Smooth muscle cell (in vitro differentiated cells): ENCODE results near the gene PRKCE. TPM values are rescaled to one million over a fixed set of nuclear protein-coding genes. Genes with fewer than 3 reads are reported as not detected.

Source experiments
- DNase-seq: peaks from one replicate; lab custom pipeline; 2025; ENCODE audit not compliant: unreplicated experiment; lab: John Stamatoyannopoulos, UW
- H2AFZ ChIP-seq: fragments of 200-600 bp; sonication (generic); 2 replicates; pipeline ENCODE4 v1.6.0; 2016; ENCODE audit warnings: antibody characterized with exemption, low read depth, mild to moderate bottlenecking
- H3F3A ChIP-seq: fragments of 200-600 bp; sonication (generic); 2 replicates; pipeline ENCODE4 v1.6.0; 2017; ENCODE audit warnings: antibody characterized with exemption, low read depth
- H3K27ac ChIP-seq: fragments of 200-600 bp; sonication (generic); 2 replicates; pipeline ENCODE4 v1.5.1; 2016; ENCODE audit warnings: low read depth, mild to moderate bottlenecking
- H3K27me3 ChIP-seq: fragments of 200-600 bp; sonication (generic); 2 replicates; pipeline ENCODE4 v1.6.1; 2016; ENCODE audit warnings: low read depth, mild to moderate bottlenecking
- H3K36me3 ChIP-seq: fragments of 200-600 bp; sonication (generic); 2 replicates; pipeline ENCODE4 v1.5.1; 2016; ENCODE audit warnings: low read depth
- H3K4me1 ChIP-seq: fragments of 200-600 bp; sonication (generic); 2 replicates; pipeline ENCODE4 v1.5.1; 2016; ENCODE audit warnings: low read depth
- H3K4me2 ChIP-seq: fragments of 200-600 bp; sonication (generic); 2 replicates; pipeline ENCODE4 v1.6.0; 2016; ENCODE audit warnings: mild to moderate bottlenecking
- H3K4me3 ChIP-seq: fragments of 200-600 bp; sonication (generic); 2 replicates; pipeline ENCODE4 v1.5.1; 2016; ENCODE audit warnings: mild to moderate bottlenecking
- H3K79me2 ChIP-seq: fragments of 200-600 bp; sonication (generic); 2 replicates; pipeline ENCODE4 v1.6.0; 2016; ENCODE audit warnings: low read depth, mild to moderate bottlenecking
- H3K9ac ChIP-seq: fragments of 200-600 bp; sonication (generic); 2 replicates; pipeline ENCODE4 v1.6.0; 2016; ENCODE audit warnings: low read depth
- H3K9me3 ChIP-seq: fragments of 200-600 bp; sonication (generic); replicated peaks from 2 replicates; pipeline ENCODE4 v1.5.1; 2016; ENCODE audit warnings: low read depth
- H4K20me1 ChIP-seq: fragments of 200-600 bp; sonication (generic); 2 replicates; pipeline ENCODE4 v1.6.0; 2016; ENCODE audit warnings: low read depth
- WGBS: methylation state at CpG from one replicate; pipeline ENCODE4 v1.1.7; 2016; ENCODE audit warnings: low lambda C conversion rate; 5-methylcytosine and 5-hydroxymethylcytosine counted together
- polyA plus RNA-seq: library from polyadenylated mRNA; unstranded; fragments of >200 nt; fragmentation: Nextera tagmentation; extraction: Ambion mirVana; gene quantifications from 2 replicates; pipeline ENCODE4 v1.2.1, GENCODE V29; 2016
- total RNA-seq: library from RNA; depleted of rRNA; stranded (reverse); fragments of >200 nt; gene quantifications from 2 replicates; pipeline ENCODE4 v1.2.3, GENCODE V29; 2014
- TF ChIP-seq, protein P1 (sequence below): fragments of 200-600 bp; sonication (generic); IDR thresholded peaks from 2 replicates; pipeline ENCODE4 v1.5.1; 2017; ENCODE audit warnings: borderline replicate concordance, mild to moderate bottlenecking, antibody characterized with exemption; ENCODE audit not compliant: insufficient read depth, poor library complexity, severe bottlenecking

Gene PRKCE
- total and polyA plus RNA-seq, 2 experiments from 2014 or later = 20.6 to 29.1 TPM

DNA sequence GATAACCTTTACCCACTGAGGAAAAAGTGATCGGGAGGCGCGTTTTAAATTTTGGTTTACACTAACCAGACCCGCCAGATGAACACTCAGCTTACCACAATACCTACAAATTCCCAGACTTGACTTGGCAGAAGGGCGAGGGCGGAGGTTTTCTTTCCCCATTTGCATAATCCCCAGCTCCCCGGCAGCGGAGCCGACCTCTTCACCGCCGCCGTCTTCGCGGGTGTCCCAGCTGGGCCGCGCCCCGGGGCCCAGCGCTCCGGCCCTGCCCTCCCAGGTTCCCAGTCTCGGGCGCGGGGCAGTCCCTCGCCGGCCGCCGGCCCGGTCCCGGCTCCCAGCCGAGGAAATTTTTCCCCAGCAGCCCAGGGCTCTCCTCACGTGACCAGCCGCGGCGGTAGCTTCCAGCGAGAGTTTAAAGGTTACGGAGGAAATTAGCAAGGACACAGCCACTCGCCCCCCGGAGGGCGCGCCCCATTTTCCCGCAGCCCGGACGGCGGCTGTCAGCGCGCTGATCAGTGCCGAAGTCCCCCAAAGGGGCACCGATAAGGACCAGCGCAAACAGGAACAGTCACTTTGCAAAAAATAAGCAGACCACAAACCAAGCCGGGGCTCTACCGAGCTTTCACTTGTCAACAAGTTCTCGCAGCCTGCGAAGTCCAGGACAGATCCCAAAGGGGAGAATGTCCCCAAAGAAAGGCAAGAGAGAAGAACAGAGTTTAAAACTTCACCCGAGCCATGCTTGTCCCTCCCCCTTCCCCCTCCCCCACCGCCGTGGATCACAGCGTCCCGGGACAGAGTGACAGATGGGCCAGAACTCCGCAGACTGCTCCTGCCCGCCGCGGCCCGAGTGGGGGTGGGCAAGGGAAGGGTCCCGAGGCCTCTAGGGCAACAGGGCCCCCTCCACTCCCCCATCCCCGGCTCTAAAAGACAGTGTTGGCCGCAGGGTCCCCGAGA, 1.3 kb upstream of the PRKCE start:
- peak; percentile 64 for DNase-seq
- under 1% methylated on average over 51 of the region's 66 CpGs for WGBS

DNA sequence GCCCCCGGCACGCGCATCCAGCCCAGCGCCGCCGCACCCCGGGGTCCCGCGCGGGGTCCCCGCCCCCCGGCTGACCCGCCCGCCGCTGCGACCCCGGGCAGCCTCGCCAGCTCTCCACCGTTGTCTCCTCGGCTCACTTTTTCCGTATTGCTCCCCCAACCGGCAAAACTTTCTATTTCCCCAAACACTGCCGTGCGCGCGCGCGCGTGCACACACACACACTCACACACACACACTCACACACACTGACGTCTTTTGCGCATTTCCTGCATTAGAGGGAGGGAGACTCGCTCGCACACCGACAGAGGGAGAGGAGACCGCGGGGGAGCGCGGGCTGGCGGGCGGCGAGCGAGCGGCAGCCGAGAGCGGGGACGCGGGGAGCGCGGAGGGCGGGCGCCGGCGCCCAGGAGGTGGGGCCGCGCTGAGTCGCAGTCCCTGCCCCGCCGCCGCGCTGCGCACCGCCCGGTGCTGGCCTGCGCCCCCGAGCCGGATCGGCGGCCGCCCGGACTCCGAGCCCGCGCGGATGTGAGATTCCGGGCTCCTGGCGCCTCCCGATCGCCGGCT, 542 bp upstream of the PRKCE start:
- H3F3A ChIP-seq = peaks cover 6% of the 10 kb centered on the region
- under 1% methylated on average over 36 of the region's 79 CpGs for WGBS
- H3K9me3 ChIP-seq = no peaks in the 10 kb centered on the region
- H3K4me3 ChIP-seq = peak overlapping the region; percentile 73
- H3K4me2 ChIP-seq = peak overlapping the region; percentile 91
- H3K9ac ChIP-seq = peak overlapping the region; percentile 63
- peaks cover 11% of the 10 kb centered on the region for H3K4me1 ChIP-seq
- H4K20me1 ChIP-seq = peaks cover 37% of the 10 kb centered on the region
- H2AFZ ChIP-seq = peak overlapping the region; percentile 95
- H3K27ac ChIP-seq = peak overlapping the region; percentile 69
- peak; percentile 79 for DNase-seq
- TF ChIP-seq, protein P1, sequence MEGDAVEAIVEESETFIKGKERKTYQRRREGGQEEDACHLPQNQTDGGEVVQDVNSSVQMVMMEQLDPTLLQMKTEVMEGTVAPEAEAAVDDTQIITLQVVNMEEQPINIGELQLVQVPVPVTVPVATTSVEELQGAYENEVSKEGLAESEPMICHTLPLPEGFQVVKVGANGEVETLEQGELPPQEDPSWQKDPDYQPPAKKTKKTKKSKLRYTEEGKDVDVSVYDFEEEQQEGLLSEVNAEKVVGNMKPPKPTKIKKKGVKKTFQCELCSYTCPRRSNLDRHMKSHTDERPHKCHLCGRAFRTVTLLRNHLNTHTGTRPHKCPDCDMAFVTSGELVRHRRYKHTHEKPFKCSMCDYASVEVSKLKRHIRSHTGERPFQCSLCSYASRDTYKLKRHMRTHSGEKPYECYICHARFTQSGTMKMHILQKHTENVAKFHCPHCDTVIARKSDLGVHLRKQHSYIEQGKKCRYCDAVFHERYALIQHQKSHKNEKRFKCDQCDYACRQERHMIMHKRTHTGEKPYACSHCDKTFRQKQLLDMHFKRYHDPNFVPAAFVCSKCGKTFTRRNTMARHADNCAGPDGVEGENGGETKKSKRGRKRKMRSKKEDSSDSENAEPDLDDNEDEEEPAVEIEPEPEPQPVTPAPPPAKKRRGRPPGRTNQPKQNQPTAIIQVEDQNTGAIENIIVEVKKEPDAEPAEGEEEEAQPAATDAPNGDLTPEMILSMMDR = peak; percentile 25
- no peaks in the 10 kb centered on the region for H3K27me3 ChIP-seq
- H3K36me3 ChIP-seq = no peaks in the 10 kb centered on the region
- H3K79me2 ChIP-seq = peaks cover 47% of the 10 kb centered on the region

More for the DNA sequence above, 1.3 kb upstream of the PRKCE start:
- H3F3A ChIP-seq = peaks cover 6% of the 10 kb centered on the region
- peaks cover 39% of the 10 kb centered on the region for H3K79me2 ChIP-seq
- H4K20me1 ChIP-seq = peaks cover 29% of the 10 kb centered on the region
- H3K36me3 ChIP-seq = no peaks in the 10 kb centered on the region
- peak overlapping the region; percentile 49 for H3K9ac ChIP-seq
- no peaks in the 10 kb centered on the region for H3K27me3 ChIP-seq
- peak overlapping the region; percentile 91 for H3K4me2 ChIP-seq
- peaks cover 11% of the 10 kb centered on the region for H3K4me1 ChIP-seq
- no peaks in the 10 kb centered on the region for H3K9me3 ChIP-seq
- H3K4me3 ChIP-seq = peak overlapping the region; percentile 73
- TF ChIP-seq, protein P1 = no peak
- H2AFZ ChIP-seq = peak overlapping the region; percentile 95
- peak overlapping the region; percentile 69 for H3K27ac ChIP-seq

DNA sequence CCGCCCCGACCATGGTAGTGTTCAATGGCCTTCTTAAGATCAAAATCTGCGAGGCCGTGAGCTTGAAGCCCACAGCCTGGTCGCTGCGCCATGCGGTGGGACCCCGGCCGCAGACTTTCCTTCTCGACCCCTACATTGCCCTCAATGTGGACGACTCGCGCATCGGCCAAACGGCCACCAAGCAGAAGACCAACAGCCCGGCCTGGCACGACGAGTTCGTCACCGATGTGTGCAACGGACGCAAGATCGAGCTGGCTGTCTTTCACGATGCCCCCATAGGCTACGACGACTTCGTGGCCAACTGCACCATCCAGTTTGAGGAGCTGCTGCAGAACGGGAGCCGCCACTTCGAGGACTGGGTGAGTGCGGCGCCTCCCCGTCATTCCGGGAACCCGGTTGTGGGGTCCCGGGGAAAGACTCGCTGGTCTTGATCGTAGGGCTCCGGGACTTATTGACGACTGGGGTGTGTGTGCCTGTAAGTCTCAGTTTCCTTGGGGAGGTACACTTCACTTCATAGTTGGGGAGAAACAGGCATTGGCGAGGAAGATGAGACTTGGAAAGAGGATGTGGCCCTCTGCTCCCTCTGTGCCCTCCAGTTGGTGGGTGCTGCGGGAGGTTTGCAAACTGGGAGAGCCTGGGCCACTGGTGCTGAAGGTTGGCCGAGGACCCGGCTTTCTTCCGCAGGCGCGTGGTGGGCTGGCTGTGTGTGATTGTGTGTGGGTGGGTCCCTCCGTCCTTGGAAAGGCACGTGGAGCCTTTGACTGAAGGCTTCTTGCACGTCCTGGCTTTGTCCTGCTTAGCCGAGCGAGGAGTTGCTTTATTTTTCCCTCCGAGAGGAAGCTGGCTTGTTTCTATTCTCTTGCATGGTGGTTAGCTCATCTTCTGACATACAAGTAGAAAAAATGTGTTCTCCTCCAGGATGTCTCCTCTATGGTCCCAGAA, 886 bp downstream of the PRKCE start:
- Histone ChIP-seq H3K4me1 (peaks cover 11% of the 10 kb centered on the region), H3K36me3 (no peaks in the 10 kb centered on the region), H3K27ac (peak overlapping the region; percentile 47), H4K20me1 (peaks cover 51% of the 10 kb centered on the region), H3K4me3 (peak overlapping the region; percentile 73), H3K4me2 (peak overlapping the region; percentile 91), H3K9me3 (no peaks in the 10 kb centered on the region), H3F3A (peaks cover 6% of the 10 kb centered on the region), H2AFZ (no peak overlapping the region), H3K27me3 (no peaks in the 10 kb centered on the region), H3K9ac (peak overlapping the region; percentile 63), H3K79me2 (peaks cover 61% of the 10 kb centered on the region)
- DNase-seq = peak; percentile 34
- 3% methylated on average over 52 of the region's 53 CpGs for WGBS
- TF ChIP-seq, protein P1 = no peak
